Activated naive CD4-positive, alpha-beta T cell treated with anti-CD3 and anti-CD28 coated beads for 36 hours (primary cell): Measurements from ENCODE around the gene CYP2D6. TPM values are rescaled to one million over a fixed set of nuclear protein-coding genes. Genes with fewer than 3 reads are reported as not detected.
"Not testable (repeated sequence)": the region's sequence is repeated elsewhere in the genome, so short reads cannot be mapped to it uniquely, and the experiment has no call there.

ENCODE experiments used
- CTCF ChIA-PET: fragments of 350-600 bp; sonication (Branson Sonifier 250); formaldehyde crosslinking; loops from one replicate; lab custom pipeline; 2021; ENCODE audit warnings: antibody characterized with exemption; lab: Charles Lee
- DNase-seq: peaks from one replicate; pipeline ENCODE4 v3.0.0-alpha.2; 2020
- H3K27ac Mint-ChIP-seq: one replicate; pipeline ENCODE4 v1.8.0; 2021; ENCODE audit warnings: mild to moderate bottlenecking, mixed read lengths
- H3K27me3 Mint-ChIP-seq: one replicate; pipeline ENCODE4 v1.8.0; 2021; ENCODE audit warnings: low read depth, mixed read lengths
- H3K36me3 Mint-ChIP-seq: one replicate; pipeline ENCODE4 v1.8.0; 2021; ENCODE audit warnings: low read depth, mixed read lengths
- H3K4me1 Mint-ChIP-seq: one replicate; pipeline ENCODE4 v1.8.0; 2021; ENCODE audit warnings: low read depth, mixed read lengths
- H3K4me3 Mint-ChIP-seq: one replicate; pipeline ENCODE4 v1.8.0; 2021; ENCODE audit warnings: mild to moderate bottlenecking, moderate library complexity, mixed read lengths
- H3K9me3 Mint-ChIP-seq: one replicate; pipeline ENCODE4 v1.8.0; 2021; ENCODE audit warnings: mixed read lengths
- intact Hi-C: fragments of 100-400 bp; cut with micrococcal nuclease; formaldehyde crosslinking; loops from one replicate; pipeline ENCODE4 v1.15.1; 2023
- total RNA-seq, 2 experiments: library from RNA; stranded (reverse); gene quantifications; one replicate each; pipeline ENCODE4 v1.2.3, GENCODE V29; 2021

CYP2D6 gene
- total RNA-seq, 2 experiments from 2014 or later, result 0.89 to 1.4 TPM

- H3K36me3 Mint-ChIP-seq, H3K4me1 Mint-ChIP-seq, H3K27me3 Mint-ChIP-seq, H3K9me3 Mint-ChIP-seq, DNase-seq, intact Hi-C loops, H3K27ac Mint-ChIP-seq, H3K4me3 Mint-ChIP-seq, CTCF ChIA-PET: not testable (repeated sequence)
Measured at GRCh38 chr22:42140153-42140552, 9.5 kb upstream of the CYP2D6 start.

- H3K27ac Mint-ChIP-seq, H3K27me3 Mint-ChIP-seq, DNase-seq, intact Hi-C loops, H3K36me3 Mint-ChIP-seq, H3K4me3 Mint-ChIP-seq, H3K9me3 Mint-ChIP-seq, H3K4me1 Mint-ChIP-seq: not testable (repeated sequence)
- CTCF ChIA-PET, result interaction anchor here (1.1 kb wide), 1 partner anchor 297 kb away, joined by 3 read pairs; no protein-coding TSS in a partner anchor
Measured at GRCh38 chr22:42139508-42139907, 8.9 kb upstream of the CYP2D6 start.

GRCh38 chr22:42138972-42139371 lies 8.4 kb upstream of the CYP2D6 start:
- no peaks in the 10 kb centered on the region for H3K27me3 Mint-ChIP-seq
- H3K27ac Mint-ChIP-seq, result no peak overlapping the region
- DNase-seq, result no peak
- H3K4me3 Mint-ChIP-seq, result no peak overlapping the region
- H3K9me3 Mint-ChIP-seq, result no peaks in the 10 kb centered on the region
- intact Hi-C loops, result no loop called here
- CTCF ChIA-PET, result interaction anchor here (1.1 kb wide), 1 partner anchor 298 kb away, joined by 3 read pairs; no protein-coding TSS in a partner anchor
- no peaks in the 10 kb centered on the region for H3K4me1 Mint-ChIP-seq
- peaks cover 7% of the 10 kb centered on the region for H3K36me3 Mint-ChIP-seq

GRCh38 chr22:42138122-42138770 lies 7.6 kb upstream of the CYP2D6 start:
- Mint-ChIP-seq H3K27ac (no peak overlapping the region), H3K4me3 (no peak overlapping the region), H3K4me1 (no peaks in the 10 kb centered on the region), H3K9me3 (no peaks in the 10 kb centered on the region), H3K27me3 (no peaks in the 10 kb centered on the region), H3K36me3 (peaks cover 7% of the 10 kb centered on the region)
- intact Hi-C loops, result no loop called here
- CTCF ChIA-PET, result interaction anchor here (1.1 kb wide), 1 partner anchor 298 kb away, joined by 3 read pairs; no protein-coding TSS in a partner anchor
- DNase-seq, result no peak

GRCh38 chr22:42135688-42136087 lies 5.1 kb upstream of the CYP2D6 start:
- H3K27me3 Mint-ChIP-seq, H3K27ac Mint-ChIP-seq, intact Hi-C loops, H3K4me3 Mint-ChIP-seq, H3K9me3 Mint-ChIP-seq, DNase-seq, H3K4me1 Mint-ChIP-seq, CTCF ChIA-PET, H3K36me3 Mint-ChIP-seq: not testable (repeated sequence)

GRCh38 chr22:42134100-42135020 lies 3.8 kb upstream of the CYP2D6 start:
- Mint-ChIP-seq H3K9me3 (no peaks in the 10 kb centered on the region), H3K4me1 (no peaks in the 10 kb centered on the region), H3K27ac (no peak overlapping the region), H3K27me3 (no peaks in the 10 kb centered on the region), H3K4me3 (no peak overlapping the region), H3K36me3 (peaks cover 4% of the 10 kb centered on the region)
- DNase-seq, result no peak
- CTCF ChIA-PET, result interaction anchor here (0.6 to 1.2 kb wide), 3 partner anchors 13 to 329 kb away, joined by 3 to 4 read pairs (median 3); no protein-coding TSS in a partner anchor
- intact Hi-C loops, result no loop called here

- CTCF ChIA-PET, result no interaction called here
- Mint-ChIP-seq H3K27ac (no peak overlapping the region), H3K4me1 (no peaks in the 10 kb centered on the region), H3K36me3 (no peaks in the 10 kb centered on the region), H3K9me3 (no peaks in the 10 kb centered on the region), H3K27me3 (no peaks in the 10 kb centered on the region), H3K4me3 (no peak overlapping the region)
- intact Hi-C loops, result no loop called here
- DNase-seq, result no peak
Measured at GRCh38 chr22:42132457-42132856, 1.8 kb upstream of the CYP2D6 start.

GRCh38 chr22:42131562-42131961 lies 952 bp upstream of the CYP2D6 start:
- DNase-seq, result no peak
- Mint-ChIP-seq H3K36me3 (no peaks in the 10 kb centered on the region), H3K27me3 (no peaks in the 10 kb centered on the region), H3K9me3 (no peaks in the 10 kb centered on the region), H3K4me3 (no peak overlapping the region), H3K27ac (no peak overlapping the region), H3K4me1 (no peaks in the 10 kb centered on the region)
- CTCF ChIA-PET, result no interaction called here
- intact Hi-C loops, result no loop called here

GRCh38 chr22:42130182-42130581 lies 428 bp downstream of the CYP2D6 start:
- H3K27ac Mint-ChIP-seq, H3K4me3 Mint-ChIP-seq, H3K36me3 Mint-ChIP-seq, H3K4me1 Mint-ChIP-seq, intact Hi-C loops, DNase-seq, H3K27me3 Mint-ChIP-seq, H3K9me3 Mint-ChIP-seq, CTCF ChIA-PET: not testable (repeated sequence)

- DNase-seq, CTCF ChIA-PET, H3K27me3 Mint-ChIP-seq, H3K9me3 Mint-ChIP-seq, H3K4me1 Mint-ChIP-seq, H3K27ac Mint-ChIP-seq, intact Hi-C loops, H3K4me3 Mint-ChIP-seq, H3K36me3 Mint-ChIP-seq: not testable (repeated sequence)
Measured at GRCh38 chr22:42128776-42129694, 1.6 kb downstream of the CYP2D6 start.

GRCh38 chr22:42128007-42128406 lies 2.6 kb downstream of the CYP2D6 start:
- H3K27ac Mint-ChIP-seq, CTCF ChIA-PET, H3K9me3 Mint-ChIP-seq, intact Hi-C loops, H3K4me3 Mint-ChIP-seq, DNase-seq, H3K36me3 Mint-ChIP-seq, H3K27me3 Mint-ChIP-seq, H3K4me1 Mint-ChIP-seq: not testable (repeated sequence)

GRCh38 chr22:42127606-42128005 lies 3.0 kb downstream of the CYP2D6 start:
- CTCF ChIA-PET, result no interaction called here
- no peak overlapping the region for H3K4me3 Mint-ChIP-seq
- H3K27ac Mint-ChIP-seq, result no peak overlapping the region

More at GRCh38 chr22:42127606-42128005, 3.0 kb downstream of the CYP2D6 start:
- H3K9me3 Mint-ChIP-seq, result no peaks in the 10 kb centered on the region
- DNase-seq, result no peak
- no peaks in the 10 kb centered on the region for H3K4me1 Mint-ChIP-seq
- H3K36me3 Mint-ChIP-seq, result no peaks in the 10 kb centered on the region
- intact Hi-C loops, result no loop called here
- no peaks in the 10 kb centered on the region for H3K27me3 Mint-ChIP-seq
